DND-41 (cell line): ENCODE results near the gene ABLIM3.

Experiments
- EZH2 ChIP-seq: IDR thresholded peaks from 3 replicates; pipeline ENCODE4 v1.6.1; 2012; ENCODE audit warnings: borderline replicate concordance, low read depth, mild to moderate bottlenecking, moderate library complexity, low read length, inconsistent platforms; ENCODE audit not compliant: severe bottlenecking
- TF ChIP-seq, protein P1 (sequence below): IDR thresholded peaks from 2 replicates; pipeline ENCODE4 v1.5.1; 2012; ENCODE audit warnings: borderline replicate concordance, low read length, moderate library complexity, mild to moderate bottlenecking; ENCODE audit not compliant: poor library complexity, severe bottlenecking; ENCODE audit errors: extremely low read depth

DNA sequence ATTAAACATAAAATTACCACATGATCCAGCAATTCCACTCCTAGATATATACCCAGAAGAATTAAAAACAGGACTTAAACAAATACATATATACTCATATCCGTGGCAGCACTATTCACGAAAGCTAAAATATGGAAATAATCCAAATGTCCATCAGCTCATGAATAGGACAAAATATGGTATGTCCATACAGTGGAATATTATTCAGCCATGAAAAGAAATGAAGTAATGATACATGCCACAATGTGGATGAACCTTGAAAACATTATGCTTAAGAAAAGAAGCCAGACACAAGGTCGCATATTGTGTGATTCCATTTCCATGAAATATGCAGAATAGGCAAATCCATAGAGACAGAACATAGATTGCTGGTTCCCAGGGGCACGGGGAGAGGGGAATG is 105.6 kb downstream of the ABLIM3 start:
- TF ChIP-seq, protein P1, sequence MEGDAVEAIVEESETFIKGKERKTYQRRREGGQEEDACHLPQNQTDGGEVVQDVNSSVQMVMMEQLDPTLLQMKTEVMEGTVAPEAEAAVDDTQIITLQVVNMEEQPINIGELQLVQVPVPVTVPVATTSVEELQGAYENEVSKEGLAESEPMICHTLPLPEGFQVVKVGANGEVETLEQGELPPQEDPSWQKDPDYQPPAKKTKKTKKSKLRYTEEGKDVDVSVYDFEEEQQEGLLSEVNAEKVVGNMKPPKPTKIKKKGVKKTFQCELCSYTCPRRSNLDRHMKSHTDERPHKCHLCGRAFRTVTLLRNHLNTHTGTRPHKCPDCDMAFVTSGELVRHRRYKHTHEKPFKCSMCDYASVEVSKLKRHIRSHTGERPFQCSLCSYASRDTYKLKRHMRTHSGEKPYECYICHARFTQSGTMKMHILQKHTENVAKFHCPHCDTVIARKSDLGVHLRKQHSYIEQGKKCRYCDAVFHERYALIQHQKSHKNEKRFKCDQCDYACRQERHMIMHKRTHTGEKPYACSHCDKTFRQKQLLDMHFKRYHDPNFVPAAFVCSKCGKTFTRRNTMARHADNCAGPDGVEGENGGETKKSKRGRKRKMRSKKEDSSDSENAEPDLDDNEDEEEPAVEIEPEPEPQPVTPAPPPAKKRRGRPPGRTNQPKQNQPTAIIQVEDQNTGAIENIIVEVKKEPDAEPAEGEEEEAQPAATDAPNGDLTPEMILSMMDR: no peak
- TF ChIP-seq EZH2: no peak
